ENCODE results near the gene TEPSIN. TPM values are rescaled to one million over a fixed set of nuclear protein-coding genes. Genes with fewer than 3 reads are reported as not detected.

Gene TEPSIN
- total and polyA plus RNA-seq, 3 donors from 2014 or later: 32.0 to 83.0 (median 55.4) TPM

DNA sequence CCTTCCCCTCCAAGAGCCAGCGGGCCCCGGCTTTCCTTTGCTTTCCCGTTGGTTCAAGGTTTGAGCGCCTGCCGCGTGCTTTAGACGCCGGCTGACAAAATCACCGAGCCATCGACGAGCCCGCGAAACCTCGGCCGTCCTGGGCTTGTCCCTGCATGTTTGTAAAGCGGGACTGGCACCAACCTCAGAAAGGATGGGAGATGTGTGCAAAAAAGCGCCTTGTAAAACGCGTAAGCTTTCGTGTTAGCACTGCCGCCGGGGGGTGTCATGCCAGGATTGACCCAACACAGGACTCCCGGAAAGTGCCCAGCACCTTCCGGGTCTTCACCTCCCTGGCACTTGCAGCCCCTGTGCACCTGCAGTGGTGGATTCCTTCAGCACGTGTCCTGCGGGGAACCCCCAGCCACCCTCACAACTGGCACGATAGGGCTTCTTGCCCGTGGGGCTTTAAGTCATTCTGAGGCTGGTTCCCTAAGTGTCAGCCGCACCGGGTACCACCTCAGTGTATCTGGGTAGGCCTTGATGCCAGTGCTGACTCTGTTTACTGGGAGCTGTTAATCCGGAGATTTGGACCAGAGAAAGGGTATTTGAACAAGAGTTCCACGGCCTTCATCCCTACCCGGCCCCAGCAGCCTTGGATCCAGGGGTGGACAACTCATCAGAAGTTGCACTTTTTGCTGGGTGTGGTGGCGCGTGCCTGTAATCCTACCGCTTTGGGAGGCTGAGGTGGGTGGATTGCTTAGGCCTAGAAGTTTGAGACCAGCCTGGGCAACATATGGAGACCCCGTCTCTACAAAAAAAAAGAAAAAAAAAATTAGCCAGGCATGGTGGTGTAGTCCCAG lies 1.1 kb upstream of the TEPSIN start:
- TF ChIP-seq, protein P1, sequence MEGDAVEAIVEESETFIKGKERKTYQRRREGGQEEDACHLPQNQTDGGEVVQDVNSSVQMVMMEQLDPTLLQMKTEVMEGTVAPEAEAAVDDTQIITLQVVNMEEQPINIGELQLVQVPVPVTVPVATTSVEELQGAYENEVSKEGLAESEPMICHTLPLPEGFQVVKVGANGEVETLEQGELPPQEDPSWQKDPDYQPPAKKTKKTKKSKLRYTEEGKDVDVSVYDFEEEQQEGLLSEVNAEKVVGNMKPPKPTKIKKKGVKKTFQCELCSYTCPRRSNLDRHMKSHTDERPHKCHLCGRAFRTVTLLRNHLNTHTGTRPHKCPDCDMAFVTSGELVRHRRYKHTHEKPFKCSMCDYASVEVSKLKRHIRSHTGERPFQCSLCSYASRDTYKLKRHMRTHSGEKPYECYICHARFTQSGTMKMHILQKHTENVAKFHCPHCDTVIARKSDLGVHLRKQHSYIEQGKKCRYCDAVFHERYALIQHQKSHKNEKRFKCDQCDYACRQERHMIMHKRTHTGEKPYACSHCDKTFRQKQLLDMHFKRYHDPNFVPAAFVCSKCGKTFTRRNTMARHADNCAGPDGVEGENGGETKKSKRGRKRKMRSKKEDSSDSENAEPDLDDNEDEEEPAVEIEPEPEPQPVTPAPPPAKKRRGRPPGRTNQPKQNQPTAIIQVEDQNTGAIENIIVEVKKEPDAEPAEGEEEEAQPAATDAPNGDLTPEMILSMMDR (IDR thresholded peaks at IDR 0.05): no peak
- TF ChIP-seq POLR2A (IDR thresholded peaks at IDR 0.05): no peak
- Histone ChIP-seq H3K36me3 (ENCODE audit: low read depth, missing control alignments) (no peaks in the 10 kb centered on the region), H3K9me3 (no peaks in the 10 kb centered on the region), H3K27me3 (no peaks in the 10 kb centered on the region), H3K4me3 (peak overlapping the region; percentile 96 to 97), H3K27ac (peak overlapping the region; percentile 81 to 85), H3K4me1 (peaks cover 23% of the 10 kb centered on the region)
- WGBS, 2 donors: 14% methylated on average over 33 to 37 of the region's 37 CpGs
- DNase-seq: peak; percentile 31
- intact Hi-C loops (cut with DNase I; ENCODE audit: low total_unique reads): no loop called here

- H3K4me1 ChIP-seq: peaks cover 23% of the 10 kb centered on the region
- peak overlapping the region; percentile 33 to 50 for H3K27ac ChIP-seq
- no peaks in the 10 kb centered on the region for H3K36me3 ChIP-seq (ENCODE audit: low read depth, missing control alignments)
- DNase-seq: no peak
- H3K9me3 ChIP-seq: no peaks in the 10 kb centered on the region
- TF ChIP-seq, protein P1 (IDR thresholded peaks at IDR 0.05): no peak
- no peak for TF ChIP-seq POLR2A (IDR thresholded peaks at IDR 0.05)
- 1% methylated on average over 22 of the region's 26 CpGs; no CpG with 5 or more reads in 1 of the 2 donors for WGBS, 2 donors
- H3K27me3 ChIP-seq: no peaks in the 10 kb centered on the region
- H3K4me3 ChIP-seq: peak overlapping the region; percentile 96 to 97
- intact Hi-C loops (cut with DNase I; ENCODE audit: low total_unique reads): no loop called here
Measured at GRCh38 chr17:81238490-81238814, 403 bp downstream of the TEPSIN start.

- peaks cover 23% of the 10 kb centered on the region for H3K4me1 ChIP-seq
- intact Hi-C loops (cut with DNase I; ENCODE audit: low total_unique reads): no loop called here
Measured at GRCh38 chr17:81237591-81238489, 1.0 kb downstream of the TEPSIN start.

DNA sequence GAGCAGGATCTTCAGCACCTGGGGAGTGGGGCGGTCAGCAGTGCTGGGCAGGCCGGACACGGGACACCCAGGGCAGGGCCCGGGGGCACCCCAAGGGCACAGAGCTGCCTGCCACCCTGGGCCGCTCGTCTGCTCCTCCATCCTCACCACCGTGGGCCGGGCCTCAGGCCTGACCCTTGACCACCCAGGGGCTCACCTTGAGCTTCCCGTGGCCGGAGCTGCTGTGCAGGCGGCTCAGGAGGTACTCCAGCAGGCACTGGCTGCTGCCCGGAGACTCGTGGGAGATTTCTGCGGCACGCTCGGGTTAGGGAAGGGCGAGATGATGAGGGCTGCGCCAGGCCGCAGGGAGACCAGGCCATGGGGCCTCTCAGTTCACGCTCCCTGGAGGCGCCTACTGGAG lies 2.1 kb downstream of the TEPSIN start:
- Histone ChIP-seq H3K36me3 (ENCODE audit: low read depth, missing control alignments) (no peaks in the 10 kb centered on the region), H3K9me3 (no peaks in the 10 kb centered on the region), H3K27me3 (no peaks in the 10 kb centered on the region), H3K4me3 (no peak overlapping the region), H3K4me1 (peaks cover 23% of the 10 kb centered on the region), H3K27ac (no peak overlapping the region)
- DNase-seq: no peak
- TF ChIP-seq, protein P1 (IDR thresholded peaks at IDR 0.05): no peak
- TF ChIP-seq POLR2A (IDR thresholded peaks at IDR 0.05): no peak
- WGBS, 2 donors: 93 to 94% methylated on average over 6 to 21 of the region's 21 CpGs
- intact Hi-C loops (cut with DNase I; ENCODE audit: low total_unique reads): no loop called here

More at GRCh38 chr17:81237591-81238489, 1.0 kb downstream of the TEPSIN start:
- TF ChIP-seq, protein P1 (IDR thresholded peaks at IDR 0.05): no peak
- no peak for TF ChIP-seq POLR2A (IDR thresholded peaks at IDR 0.05)
- H3K27ac ChIP-seq: peak overlapping the region in 1 of 2 donors; percentile 33
- DNase-seq: no peak
- no peaks in the 10 kb centered on the region for H3K9me3 ChIP-seq
- peak overlapping the region; percentile 96 to 97 for H3K4me3 ChIP-seq
- H3K27me3 ChIP-seq: no peaks in the 10 kb centered on the region
- no peaks in the 10 kb centered on the region for H3K36me3 ChIP-seq (ENCODE audit: low read depth, missing control alignments)
- WGBS, 2 donors: 57% methylated on average over 26 to 36 of the region's 36 CpGs
